Colonic mucosa (tissue), 4 donors: ENCODE data around the gene GRAP. TPM values are rescaled to one million over a fixed set of nuclear protein-coding genes. Genes with fewer than 3 reads are reported as not detected.
"Not testable (repeated sequence)": the region's sequence is repeated elsewhere in the genome, so short reads cannot be mapped to it uniquely, and the experiment has no call there.

Source experiments
- DNase-seq: peaks from one replicate; pipeline ENCODE4 v3.0.0-alpha.2; 2020
- H3K27ac ChIP-seq: fragments of 200-600 bp; one replicate; pipeline ENCODE4 v1.8.0; 2021
- H3K27me3 ChIP-seq: fragments of 200-600 bp; one replicate; pipeline ENCODE4 v1.8.0; 2021
- H3K36me3 ChIP-seq: fragments of 200-600 bp; one replicate; pipeline ENCODE4 v1.8.0; 2021
- H3K4me1 ChIP-seq: fragments of 200-600 bp; one replicate; pipeline ENCODE4 v1.8.0; 2021; ENCODE audit warnings: mild to moderate bottlenecking
- H3K4me3 ChIP-seq: fragments of 200-600 bp; one replicate; pipeline ENCODE4 v1.8.0; 2021
- H3K9ac ChIP-seq, 2 donors: one replicate each; pipeline ENCODE4 v1.7.0; 2013; ENCODE audit warnings: control low read depth in 2 of 2, low read depth in 2 of 2, low read length in 2 of 2
- H3K9me3 ChIP-seq: fragments of 200-600 bp; one replicate; pipeline ENCODE4 v1.8.0; 2021
- intact Hi-C: fragments of 100-400 bp; cut with DNase I; formaldehyde crosslinking; loops from one replicate; pipeline ENCODE4 v1.14.1; 2022
- total RNA-seq, 2 donors: library from RNA; stranded (reverse); fragmentation: NEBNext Ultra II Directional in 1 of 2; extraction: Animal tissue kit (Norgen Biotek cat#: 25700) in 1 of 2; gene quantifications; one replicate each; pipeline ENCODE4 v1.2.1, GENCODE V29; 2021
- donor health status: healthy.
- donor health status: DM: no; HTN: no; CAD: no.
- donor health status: DM: no; HTN: no; CAD: no.

GRAP gene
- 1 to 10 TPM in 1 of 2 donors, under 1 TPM in 1; 0.93 to 1.1 TPM for total RNA-seq

DNA sequence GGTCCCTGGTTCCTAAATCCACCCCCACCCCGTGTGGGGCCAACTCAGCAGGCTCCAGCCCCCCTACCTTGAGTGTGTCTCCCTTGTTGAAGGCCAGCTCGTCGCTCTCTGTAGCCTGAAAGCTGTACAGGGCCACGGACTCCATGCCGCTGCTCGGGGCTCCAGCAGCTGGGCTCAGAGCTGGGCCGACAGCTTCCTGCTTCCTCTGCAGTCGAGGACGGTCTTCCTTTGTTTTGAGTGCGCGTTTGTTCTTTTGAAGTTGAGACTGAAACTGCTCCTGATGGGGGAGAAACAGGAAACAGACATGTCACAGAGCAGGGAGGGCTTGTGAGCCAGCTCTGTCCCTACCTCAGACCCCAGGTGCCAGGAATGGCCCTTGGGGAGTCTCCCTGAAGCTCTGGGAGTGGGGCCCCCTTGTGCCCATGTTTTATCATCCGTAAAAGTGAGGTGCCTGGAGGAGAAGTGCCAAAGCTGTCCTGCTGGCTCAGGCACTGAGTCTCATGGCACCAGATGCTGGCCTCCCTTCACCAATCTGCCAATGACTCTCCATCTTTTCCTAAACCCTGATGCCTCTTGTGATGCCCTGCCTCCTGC is at the start of gene GRAP:
GRAP (minus strand) TSS at position 176 of the 594 bp plus-strand sequence; CDS start at position 145, 31 bp downstream.
- DNase-seq, intact Hi-C loops, H3K27ac ChIP-seq, H3K9me3 ChIP-seq, H3K36me3 ChIP-seq, H3K4me1 ChIP-seq, H3K9ac ChIP-seq, H3K27me3 ChIP-seq, H3K4me3 ChIP-seq: not testable (repeated sequence)

DNA sequence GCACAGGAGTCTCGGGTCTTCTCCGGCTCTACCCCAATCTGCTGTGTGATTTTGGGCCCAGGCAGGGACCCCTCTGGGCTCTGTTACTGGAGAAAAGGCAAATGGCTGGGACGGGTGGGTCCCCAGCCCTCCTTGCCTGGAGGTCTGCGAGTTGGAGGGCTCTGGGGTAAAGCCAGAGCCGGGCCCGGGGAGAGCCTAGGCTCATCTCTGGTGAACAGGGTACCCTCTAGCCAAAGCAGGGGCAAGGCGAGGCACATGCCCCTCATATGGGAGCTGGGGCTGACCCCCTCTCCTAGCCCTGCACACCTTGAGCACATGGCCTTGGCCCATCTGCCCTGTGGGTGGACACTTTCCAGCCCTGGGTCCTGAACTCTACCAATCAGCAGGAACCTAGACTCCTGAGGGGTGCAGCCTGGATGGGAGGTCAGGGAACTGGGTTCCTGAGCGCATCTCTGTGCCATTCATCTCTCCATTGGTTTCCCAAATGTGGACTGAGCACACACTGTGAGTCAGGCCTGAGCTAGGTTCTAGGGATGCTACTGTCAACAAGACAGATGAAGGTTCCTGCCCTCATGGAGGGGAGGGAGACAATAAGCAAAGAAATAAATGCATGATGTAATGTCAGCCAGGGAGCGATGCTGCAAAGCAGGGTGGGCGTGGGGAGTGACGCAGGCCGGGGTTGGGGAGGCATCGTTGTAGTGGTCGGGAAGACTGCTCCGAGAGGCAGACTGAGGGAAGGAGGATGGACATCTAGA is 47.1 kb upstream of the GRAP start:
- H3K9me3 ChIP-seq, intact Hi-C loops, H3K4me3 ChIP-seq, H3K9ac ChIP-seq, H3K36me3 ChIP-seq, H3K4me1 ChIP-seq, H3K27me3 ChIP-seq, DNase-seq: not testable (repeated sequence)
- H3K27ac ChIP-seq: peak overlapping the region; percentile 27

DNA sequence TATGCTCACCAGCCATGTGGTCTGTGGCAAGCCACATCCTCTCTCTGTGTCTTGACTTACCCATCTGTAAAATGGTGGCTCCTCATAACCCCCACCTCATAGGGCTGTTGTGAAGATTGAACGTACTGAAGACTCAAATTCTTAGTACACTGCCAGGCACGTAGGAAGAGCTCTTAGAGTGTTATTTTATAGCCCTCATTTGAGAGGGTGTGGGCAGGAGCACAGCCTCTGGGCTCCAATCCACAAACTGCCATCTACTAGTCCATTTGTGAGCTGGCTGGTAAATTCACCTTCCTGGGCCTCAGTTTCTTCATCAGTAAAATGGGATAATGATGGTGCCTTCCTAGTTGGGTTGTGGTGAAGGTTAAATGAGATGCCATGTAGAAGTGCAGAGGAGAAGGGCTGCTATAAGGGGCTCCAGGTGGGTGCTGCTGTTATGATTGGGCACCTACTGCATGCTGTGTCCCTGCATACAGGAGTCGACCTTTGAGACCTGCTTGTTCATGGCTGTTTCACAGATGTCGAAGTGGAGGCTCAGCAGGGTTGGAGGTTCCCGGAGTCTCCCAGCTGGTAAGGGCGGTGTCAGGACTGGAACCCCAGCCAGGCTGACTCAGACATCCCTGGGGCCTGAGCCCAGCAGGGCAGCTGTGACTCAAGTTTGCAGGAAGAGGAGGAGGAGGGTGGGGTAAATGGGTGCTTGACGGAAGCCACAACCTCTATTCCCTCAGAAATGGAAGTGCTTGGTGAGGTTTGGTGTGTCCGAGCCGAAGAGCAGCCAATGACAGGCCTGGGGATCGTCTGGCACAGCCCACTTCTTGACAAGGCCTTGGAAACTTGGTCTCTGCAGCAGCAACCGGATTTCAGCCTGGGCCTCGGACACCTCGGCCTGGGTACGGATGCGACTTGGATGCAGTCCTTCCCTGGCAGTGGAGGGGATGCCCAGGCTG is 46.3 kb upstream of the GRAP start:
- H3K27ac ChIP-seq, H3K4me1 ChIP-seq, H3K9me3 ChIP-seq, H3K27me3 ChIP-seq, H3K36me3 ChIP-seq, H3K4me3 ChIP-seq, H3K9ac ChIP-seq, intact Hi-C loops: not testable (repeated sequence)
- DNase-seq: peak; percentile 25

DNA sequence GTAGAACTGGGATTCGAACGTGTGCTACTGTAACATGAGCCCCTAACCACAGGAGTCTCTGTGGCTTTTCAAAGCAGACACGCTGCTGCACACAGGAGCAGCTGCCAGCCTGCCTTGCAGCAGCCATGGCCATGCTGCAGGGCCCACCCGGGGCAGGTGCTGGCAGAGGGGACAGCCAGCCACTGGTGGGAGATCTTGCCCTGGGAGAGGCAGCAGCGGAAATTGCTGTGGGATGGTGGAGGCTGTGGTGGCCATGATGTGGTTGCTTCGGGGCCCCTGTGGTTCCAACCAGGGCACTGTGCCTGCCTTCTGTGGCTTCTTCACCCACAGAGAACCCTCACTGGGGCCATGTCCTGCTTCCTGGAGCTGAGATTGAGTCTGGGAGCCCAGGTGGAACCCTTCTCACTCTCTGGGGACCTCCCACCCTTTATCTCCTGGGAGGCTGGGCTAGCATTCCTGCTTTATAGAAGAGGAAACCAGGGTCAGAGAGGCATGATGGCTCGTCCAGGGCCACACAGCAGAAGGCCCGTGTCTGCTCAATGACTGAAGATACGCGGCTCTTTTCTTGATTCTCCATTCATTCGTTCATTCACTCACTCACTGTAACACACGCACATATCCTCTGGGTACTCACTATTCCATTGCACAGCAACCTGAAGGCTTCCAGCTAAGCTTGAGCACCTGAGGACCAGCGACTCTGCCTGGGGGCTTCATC is 43.5 kb upstream of the GRAP start:
- DNase-seq, intact Hi-C loops, H3K27ac ChIP-seq, H3K36me3 ChIP-seq, H3K9ac ChIP-seq, H3K9me3 ChIP-seq, H3K4me1 ChIP-seq, H3K4me3 ChIP-seq, H3K27me3 ChIP-seq: not testable (repeated sequence)

DNA sequence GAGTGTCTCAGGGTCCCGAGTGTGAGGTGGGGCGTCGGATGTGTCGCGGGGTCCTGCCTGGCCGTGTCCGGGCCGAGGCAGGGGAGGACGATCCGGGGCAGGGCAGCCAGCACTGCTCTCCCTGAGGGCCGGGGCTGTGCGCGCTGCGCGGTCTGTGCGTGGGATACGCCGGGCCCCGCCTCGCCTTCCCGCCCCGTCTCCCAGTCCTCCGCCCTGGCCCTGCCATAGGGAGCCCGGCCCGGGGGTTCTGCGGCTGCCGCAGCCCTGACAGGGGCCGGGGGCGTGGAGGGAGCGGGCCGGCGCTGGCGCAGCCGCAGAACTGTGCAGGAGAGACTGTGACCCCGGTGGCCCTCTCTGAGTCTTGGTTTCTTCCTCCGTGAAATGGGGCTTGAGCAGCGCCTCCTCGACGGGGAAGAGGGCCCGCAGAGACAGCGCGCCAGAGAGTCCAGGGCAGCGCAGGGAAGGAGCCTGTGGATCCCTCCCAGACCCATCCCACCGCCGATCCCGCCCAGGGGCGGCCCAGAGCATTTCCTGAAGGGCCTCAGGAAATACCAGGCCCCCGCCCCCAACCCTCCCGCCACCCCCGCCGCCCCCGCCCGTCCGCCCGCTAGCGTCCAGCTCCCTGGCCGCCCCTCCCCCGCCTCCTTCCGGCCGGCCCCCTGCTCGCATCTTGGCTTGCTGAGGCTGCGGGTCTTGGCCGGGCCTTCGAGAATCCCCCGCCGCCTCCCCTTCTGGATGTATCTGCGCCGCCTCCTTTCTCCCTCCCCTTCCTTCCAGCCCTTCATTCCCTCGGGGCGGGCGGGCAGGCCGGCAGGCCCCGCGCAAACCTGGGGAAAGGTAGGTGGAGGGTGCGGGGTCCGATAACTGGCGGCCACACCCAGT is 42.3 kb upstream of the GRAP start:
- H3K27ac ChIP-seq, H3K9ac ChIP-seq, H3K4me3 ChIP-seq, H3K36me3 ChIP-seq, H3K4me1 ChIP-seq, intact Hi-C loops, H3K27me3 ChIP-seq, H3K9me3 ChIP-seq: not testable (repeated sequence)
- DNase-seq: peak; percentile 15

DNA sequence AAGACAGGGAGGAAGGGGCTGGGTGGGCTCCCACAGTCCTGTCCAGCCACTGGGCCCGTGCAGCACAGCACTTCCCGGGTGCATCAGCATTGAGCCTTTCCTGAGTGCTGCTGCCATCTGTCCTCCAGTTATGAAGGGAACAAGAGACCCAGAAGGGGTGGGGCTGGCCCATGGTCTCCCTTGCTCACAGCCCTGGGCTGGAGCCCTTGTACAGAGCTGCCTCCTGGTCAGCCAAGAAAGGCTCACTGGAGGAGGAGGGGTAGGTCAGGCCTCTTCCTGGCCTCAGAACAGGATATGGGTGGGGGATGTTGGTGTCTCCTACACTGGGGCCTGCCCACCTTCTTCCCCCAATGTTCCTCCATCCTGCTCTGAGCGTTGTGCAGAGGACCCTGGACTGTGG is 30.6 kb upstream of the GRAP start:
- H3K36me3 ChIP-seq, H3K27ac ChIP-seq, H3K9ac ChIP-seq, DNase-seq, intact Hi-C loops, H3K9me3 ChIP-seq, H3K27me3 ChIP-seq, H3K4me1 ChIP-seq, H3K4me3 ChIP-seq: not testable (repeated sequence)

DNA sequence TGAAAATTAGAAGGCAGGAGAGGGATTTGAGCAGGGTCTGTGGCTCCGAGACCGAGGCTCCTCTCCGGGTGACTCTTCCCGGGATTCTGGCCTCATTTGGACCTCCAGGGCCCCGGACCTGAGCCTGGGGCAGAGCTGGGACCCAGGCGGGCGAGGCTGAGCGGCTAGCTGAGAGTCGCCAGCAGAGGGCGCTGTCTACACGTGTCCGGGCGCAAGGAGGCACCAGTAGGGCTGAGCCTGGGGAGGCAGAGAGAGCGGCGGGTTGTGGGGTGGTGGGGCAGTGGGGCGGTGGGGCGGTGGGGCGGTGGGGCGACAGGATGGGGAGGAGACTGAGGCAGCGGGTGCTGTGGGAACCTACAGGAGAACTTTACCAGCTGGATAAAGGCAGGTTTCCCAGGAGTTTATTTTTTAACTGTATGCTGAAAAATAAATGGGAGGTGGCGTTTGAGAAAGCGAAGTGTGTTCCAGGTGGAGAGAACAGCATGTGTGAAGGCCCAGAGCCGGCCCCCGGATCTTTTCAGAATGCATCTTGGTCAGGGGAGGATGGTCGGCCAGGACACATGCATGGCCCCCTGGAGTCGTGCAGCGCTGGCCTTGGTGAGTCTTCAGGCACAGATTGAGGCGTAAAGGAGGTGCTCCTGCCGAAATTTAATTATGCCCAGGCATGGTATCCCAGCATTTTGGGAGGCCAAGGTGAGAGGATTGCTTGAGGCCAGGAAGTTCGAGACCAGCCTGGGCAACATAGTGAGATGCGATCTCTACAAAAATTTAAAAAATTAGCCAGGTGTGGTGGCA is 29.8 kb upstream of the GRAP start:
- H3K36me3 ChIP-seq, intact Hi-C loops, H3K27me3 ChIP-seq, H3K27ac ChIP-seq, H3K9me3 ChIP-seq, H3K4me1 ChIP-seq, H3K9ac ChIP-seq, H3K4me3 ChIP-seq: not testable (repeated sequence)
- DNase-seq: peak; percentile 23

DNA sequence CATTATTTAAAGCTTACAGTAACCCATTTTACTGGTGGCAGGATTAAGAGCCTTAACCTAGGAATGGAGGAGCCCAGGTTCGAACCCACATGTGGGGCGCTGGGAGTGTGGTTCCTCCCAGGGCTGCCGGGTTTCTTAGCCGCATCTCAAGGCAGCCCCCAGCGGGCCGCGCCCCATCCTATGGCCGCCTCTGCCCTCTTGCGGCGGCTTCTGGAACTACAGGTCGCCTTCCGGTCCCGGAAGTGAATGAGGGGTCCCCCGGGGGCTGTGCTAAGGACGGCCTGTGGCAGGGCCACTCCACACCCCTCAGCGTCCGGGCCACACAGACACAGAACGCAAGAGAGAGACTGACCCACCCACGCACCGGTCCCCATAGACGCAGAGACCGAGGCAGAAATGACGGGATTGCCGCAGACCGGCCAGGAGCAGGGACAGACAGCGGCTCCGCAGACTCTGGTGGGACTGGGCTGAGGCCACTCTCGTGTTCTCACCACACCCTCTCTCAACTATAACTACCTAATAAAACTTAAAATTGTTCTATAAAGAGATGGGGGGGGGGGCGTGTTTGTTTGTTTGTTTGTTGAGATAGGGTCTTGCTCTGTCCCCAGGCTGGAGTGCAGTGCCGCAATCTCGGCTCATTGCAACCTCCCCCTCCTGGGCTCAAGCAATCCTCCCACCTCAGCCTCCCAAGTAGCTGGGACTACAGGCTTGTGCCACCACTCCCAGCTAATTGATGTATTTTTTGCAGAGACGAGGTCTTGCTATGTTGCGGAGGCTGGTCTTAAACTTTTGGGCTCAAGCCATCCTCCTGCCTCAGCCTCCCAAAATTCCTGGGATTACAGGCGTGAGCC is 23.8 kb upstream of the GRAP start:
- H3K27ac ChIP-seq, H3K9me3 ChIP-seq, H3K27me3 ChIP-seq, intact Hi-C loops, H3K4me3 ChIP-seq, H3K4me1 ChIP-seq, H3K36me3 ChIP-seq, H3K9ac ChIP-seq, DNase-seq: not testable (repeated sequence)

DNA sequence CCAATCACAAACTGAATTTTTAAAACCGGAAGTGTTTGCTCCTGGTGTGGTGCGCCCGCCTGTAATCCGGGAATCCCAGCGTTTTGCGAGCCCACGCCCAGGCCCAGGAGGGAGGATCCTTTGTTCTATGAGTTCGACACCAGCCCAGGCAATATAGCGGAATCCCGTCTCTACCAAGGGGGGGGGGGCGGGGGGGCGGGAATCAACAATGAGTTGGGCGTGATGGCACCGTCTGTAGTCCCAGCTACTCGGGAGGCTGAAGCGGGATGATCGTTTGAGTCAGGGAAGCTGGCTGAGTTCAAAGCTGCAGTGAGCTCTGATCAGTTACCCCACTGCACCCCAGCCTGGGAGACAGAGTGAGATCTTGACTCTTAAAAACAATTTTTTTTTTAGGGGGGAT is 17.6 kb upstream of the GRAP start:
- intact Hi-C loops, H3K9ac ChIP-seq, H3K36me3 ChIP-seq, H3K4me1 ChIP-seq, H3K9me3 ChIP-seq, H3K27ac ChIP-seq, H3K27me3 ChIP-seq, H3K4me3 ChIP-seq: not testable (repeated sequence)
- DNase-seq: peak; percentile 20

DNA sequence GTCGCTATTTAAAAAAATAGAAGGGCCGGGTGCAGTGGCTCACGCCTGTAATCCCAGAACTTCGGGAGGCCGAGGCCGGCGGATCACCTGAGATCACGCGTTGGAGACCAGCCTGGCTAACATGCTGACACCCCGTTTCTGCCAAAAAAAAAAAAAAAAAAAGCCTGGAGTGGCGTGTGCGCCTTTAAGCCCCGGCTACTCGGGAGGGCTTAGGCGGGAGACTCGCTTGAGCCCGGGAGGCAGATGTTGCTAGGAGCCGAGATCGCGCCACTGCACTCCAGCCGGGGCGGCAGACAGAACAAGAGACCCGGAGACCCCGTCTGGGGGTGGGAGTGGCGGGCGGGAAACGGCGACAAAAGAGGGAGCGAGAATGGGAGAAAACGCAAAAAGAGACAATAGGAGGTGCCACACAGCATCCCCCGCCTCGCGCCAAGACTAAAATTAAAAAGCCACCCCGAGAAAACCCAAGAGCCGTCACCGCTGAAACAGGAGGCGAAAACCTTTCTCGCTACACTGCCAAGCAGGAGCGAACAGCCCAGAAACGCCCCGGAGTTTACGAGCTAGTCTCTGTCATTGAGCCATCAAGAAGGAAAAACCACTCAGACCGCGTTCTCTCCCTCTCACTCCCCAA is 16.7 kb upstream of the GRAP start:
- intact Hi-C loops, H3K4me1 ChIP-seq, H3K36me3 ChIP-seq, H3K27me3 ChIP-seq, H3K4me3 ChIP-seq, H3K9ac ChIP-seq, H3K9me3 ChIP-seq: not testable (repeated sequence)
- DNase-seq: peak; percentile 90
- H3K27ac ChIP-seq: peak overlapping the region; percentile 47
